HG03432 (cell line): Measurements from ENCODE around the gene CELSR2.
"Not testable (repeated sequence)": the region's sequence is repeated elsewhere in the genome, so short reads cannot be mapped to it uniquely, and the experiment has no call there.

ENCODE experiments used
- ATAC-seq: cut with Tn5 transposase; IDR thresholded peaks from one replicate; pipeline ENCODE4 v1.9.1; 2021; ENCODE audit warnings: mild to moderate bottlenecking, moderate library complexity; ENCODE audit not compliant: unreplicated experiment

Gene CELSR2

GRCh38 chr1:109298666-109299557, 49.6 kb downstream of the CELSR2 start:
- ATAC-seq, result no peak

GRCh38 chr1:109299558-109300343, 50.4 kb downstream of the CELSR2 start:
- no peak for ATAC-seq

GRCh38 chr1:109300650-109301151, 51.4 kb downstream of the CELSR2 start:
- ATAC-seq, result no peak

GRCh38 chr1:109301874-109302273, 52.5 kb downstream of the CELSR2 start:
- no peak for ATAC-seq

GRCh38 chr1:109304226-109304920, 55.0 kb downstream of the CELSR2 start:
- no peak for ATAC-seq

GRCh38 chr1:109305991-109306390, 56.7 kb downstream of the CELSR2 start:
- ATAC-seq, result not testable (repeated sequence)

- no peak for ATAC-seq
Observed at GRCh38 chr1:109306832-109307273, 57.5 kb downstream of the CELSR2 start, which contains the start of gene MYBPHL. MYBPHL (minus strand) TSS chr1:109307011; CDS start chr1:109306991, 20 bp downstream.

GRCh38 chr1:109307274-109308021, 58.1 kb downstream of the CELSR2 start:
- no peak for ATAC-seq

- ATAC-seq, result no peak
Observed at GRCh38 chr1:109309347-109309746, 60.0 kb downstream of the CELSR2 start.

GRCh38 chr1:109312246-109312645, 62.9 kb downstream of the CELSR2 start:
- ATAC-seq, result no peak

- ATAC-seq, result no peak
Observed at GRCh38 chr1:109312978-109313775, 63.8 kb downstream of the CELSR2 start.

GRCh38 chr1:109314795-109315194, 65.5 kb downstream of the CELSR2 start:
- ATAC-seq, result no peak

GRCh38 chr1:109315288-109315687, 65.9 kb downstream of the CELSR2 start:
- ATAC-seq, result no peak

- ATAC-seq, result no peak
Observed at GRCh38 chr1:109316506-109316905, 67.2 kb downstream of the CELSR2 start.

GRCh38 chr1:109319114-109319513, 69.8 kb downstream of the CELSR2 start:
- ATAC-seq, result no peak

GRCh38 chr1:109322974-109323373, 73.6 kb downstream of the CELSR2 start:
- no peak for ATAC-seq
